ENCODE measurements around the gene VGLL4. TPM values are rescaled to one million over a fixed set of nuclear protein-coding genes. Genes with fewer than 3 reads are reported as not detected.

VGLL4 gene
- total RNA-seq, 1 donor from 2014 or later = 141 TPM

DNA sequence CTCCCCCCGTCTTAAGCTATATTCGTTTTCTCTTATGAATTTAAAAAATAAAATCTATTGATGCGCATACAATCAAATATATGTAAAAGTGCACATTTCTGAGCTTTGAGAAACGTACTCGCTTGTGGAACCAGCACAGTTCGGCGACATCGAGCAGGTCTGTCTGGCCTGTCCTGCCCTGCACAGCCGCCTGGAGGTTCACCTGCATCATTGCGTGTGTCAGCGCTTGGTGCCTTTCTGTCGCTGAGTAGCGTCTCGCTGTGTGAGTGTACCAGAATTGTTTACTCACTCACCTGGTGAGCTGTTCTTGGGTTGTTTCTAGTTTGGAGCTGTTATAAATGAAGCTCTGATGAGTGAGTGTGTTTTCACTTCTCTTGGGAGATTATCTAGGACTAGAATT lies 104.0 kb downstream of the VGLL4 start:
- no peak overlapping the region for H3K27ac Mint-ChIP-seq (ENCODE audit: unreplicated experiment)
- DNase-seq (ENCODE audit: low spot score) = peak; percentile 80
- peaks cover 3% of the 10 kb centered on the region for H3K36me3 Mint-ChIP-seq (ENCODE audit: low read depth)
- H3K4me3 Mint-ChIP-seq (ENCODE audit: unreplicated experiment) = no peak overlapping the region
- TF ChIP-seq, protein P1, sequence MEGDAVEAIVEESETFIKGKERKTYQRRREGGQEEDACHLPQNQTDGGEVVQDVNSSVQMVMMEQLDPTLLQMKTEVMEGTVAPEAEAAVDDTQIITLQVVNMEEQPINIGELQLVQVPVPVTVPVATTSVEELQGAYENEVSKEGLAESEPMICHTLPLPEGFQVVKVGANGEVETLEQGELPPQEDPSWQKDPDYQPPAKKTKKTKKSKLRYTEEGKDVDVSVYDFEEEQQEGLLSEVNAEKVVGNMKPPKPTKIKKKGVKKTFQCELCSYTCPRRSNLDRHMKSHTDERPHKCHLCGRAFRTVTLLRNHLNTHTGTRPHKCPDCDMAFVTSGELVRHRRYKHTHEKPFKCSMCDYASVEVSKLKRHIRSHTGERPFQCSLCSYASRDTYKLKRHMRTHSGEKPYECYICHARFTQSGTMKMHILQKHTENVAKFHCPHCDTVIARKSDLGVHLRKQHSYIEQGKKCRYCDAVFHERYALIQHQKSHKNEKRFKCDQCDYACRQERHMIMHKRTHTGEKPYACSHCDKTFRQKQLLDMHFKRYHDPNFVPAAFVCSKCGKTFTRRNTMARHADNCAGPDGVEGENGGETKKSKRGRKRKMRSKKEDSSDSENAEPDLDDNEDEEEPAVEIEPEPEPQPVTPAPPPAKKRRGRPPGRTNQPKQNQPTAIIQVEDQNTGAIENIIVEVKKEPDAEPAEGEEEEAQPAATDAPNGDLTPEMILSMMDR (IDR thresholded peaks at IDR 0.05) = no peak
- H3K27me3 Mint-ChIP-seq (ENCODE audit: low read depth) = no peaks in the 10 kb centered on the region
- no peaks in the 10 kb centered on the region for H3K9me3 Mint-ChIP-seq (ENCODE audit: low read depth)
- H3K4me1 Mint-ChIP-seq (ENCODE audit: low read depth) = peaks cover 9% of the 10 kb centered on the region

DNA sequence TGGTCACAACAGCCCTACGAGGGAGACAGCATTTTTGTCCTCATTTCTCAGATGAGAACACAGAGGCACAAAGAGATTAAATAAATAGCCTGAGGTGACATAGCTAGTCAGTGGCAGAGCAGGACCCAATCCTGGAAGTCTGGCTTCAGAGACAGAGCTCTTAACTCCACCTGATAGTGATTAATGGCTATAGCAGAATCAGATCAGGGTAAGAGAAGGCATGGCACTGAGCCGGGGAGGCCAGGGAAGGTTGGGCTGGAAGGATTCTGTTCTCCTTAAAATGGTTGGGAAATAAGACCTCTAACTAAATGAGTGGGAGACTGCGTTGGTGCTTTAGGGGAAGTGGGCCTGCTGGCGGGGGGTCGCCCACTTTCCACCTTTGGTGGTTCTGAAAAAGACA lies 104.5 kb downstream of the VGLL4 start:
- no peaks in the 10 kb centered on the region for H3K27me3 Mint-ChIP-seq (ENCODE audit: low read depth)

DNA sequence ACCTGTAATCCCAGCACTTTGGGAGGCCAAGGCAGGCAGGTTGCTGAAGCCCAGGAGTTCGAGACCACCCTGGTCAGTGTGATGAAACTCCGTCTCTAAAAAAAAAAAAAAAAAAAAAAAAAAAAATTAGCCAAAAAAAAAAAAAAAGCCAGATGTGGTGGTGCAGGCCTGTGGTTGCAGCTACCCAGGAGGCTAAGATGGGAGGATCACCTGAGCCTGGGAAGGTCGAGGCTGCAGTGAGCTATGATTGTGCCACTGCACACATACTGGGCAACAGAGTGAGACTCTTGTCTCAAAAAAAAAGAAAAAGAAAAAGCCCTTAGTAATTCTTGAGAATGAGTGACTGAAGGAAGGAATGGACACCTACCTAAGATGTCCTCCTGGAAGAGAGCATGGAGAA lies 105.1 kb downstream of the VGLL4 start:
- no peak for DNase-seq (ENCODE audit: low spot score)
- no peak overlapping the region for H3K4me3 Mint-ChIP-seq (ENCODE audit: unreplicated experiment)
- no peaks in the 10 kb centered on the region for H3K9me3 Mint-ChIP-seq (ENCODE audit: low read depth)
- H3K4me1 Mint-ChIP-seq (ENCODE audit: low read depth) = peaks cover 18% of the 10 kb centered on the region
- H3K36me3 Mint-ChIP-seq (ENCODE audit: low read depth) = peaks cover 3% of the 10 kb centered on the region
- H3K27me3 Mint-ChIP-seq (ENCODE audit: low read depth) = no peaks in the 10 kb centered on the region
- TF ChIP-seq, protein P1 (IDR thresholded peaks at IDR 0.05) = no peak
- no peak overlapping the region for H3K27ac Mint-ChIP-seq (ENCODE audit: unreplicated experiment)

More for the DNA sequence above, 104.5 kb downstream of the VGLL4 start:
- Mint-ChIP-seq H3K4me3 (ENCODE audit: unreplicated experiment) (no peak overlapping the region), H3K36me3 (ENCODE audit: low read depth) (peaks cover 3% of the 10 kb centered on the region), H3K4me1 (ENCODE audit: low read depth) (peaks cover 11% of the 10 kb centered on the region), H3K27ac (ENCODE audit: unreplicated experiment) (peak overlapping the region; percentile 33), H3K9me3 (ENCODE audit: low read depth) (no peaks in the 10 kb centered on the region)
- DNase-seq (ENCODE audit: low spot score) = no peak
- TF ChIP-seq, protein P1 (IDR thresholded peaks at IDR 0.05) = no peak

DNA sequence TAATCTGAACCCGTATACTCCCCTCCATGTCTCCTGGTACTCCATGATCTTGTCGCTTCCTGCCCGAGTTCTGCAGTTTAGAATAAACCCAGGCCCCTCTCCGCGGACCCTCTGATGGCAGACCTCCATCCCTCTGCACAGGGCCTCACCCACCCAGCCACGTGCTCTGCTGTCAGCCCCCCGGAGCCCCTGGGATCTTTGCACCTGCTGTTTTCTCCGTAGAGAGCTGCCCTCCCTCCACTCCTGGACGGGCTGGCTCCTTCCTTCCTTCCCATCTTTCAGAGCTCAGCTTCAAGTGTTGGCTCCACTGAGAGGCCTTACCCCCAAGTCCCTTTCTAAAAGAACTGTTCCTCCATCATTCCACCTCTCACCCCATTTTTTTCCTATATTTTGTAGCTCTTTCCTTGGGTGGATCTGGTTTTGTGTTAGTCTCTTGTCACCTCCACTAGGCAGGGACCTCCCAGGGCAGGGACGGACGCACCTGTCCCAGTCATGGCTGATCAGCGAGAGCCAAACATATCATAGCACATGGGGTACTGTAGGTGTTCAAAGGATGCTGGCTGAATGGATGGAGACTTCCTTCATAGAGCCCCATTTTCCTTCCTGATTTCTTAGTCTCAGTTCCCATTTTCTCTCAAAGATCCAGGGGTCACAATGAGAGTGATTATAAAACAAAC lies 106.6 kb downstream of the VGLL4 start:
- no peak overlapping the region for H3K27ac Mint-ChIP-seq (ENCODE audit: unreplicated experiment)
- peak; percentile 68 for DNase-seq (ENCODE audit: low spot score)
- H3K36me3 Mint-ChIP-seq (ENCODE audit: low read depth) = peaks cover 1% of the 10 kb centered on the region
- no peaks in the 10 kb centered on the region for H3K9me3 Mint-ChIP-seq (ENCODE audit: low read depth)
- H3K4me1 Mint-ChIP-seq (ENCODE audit: low read depth) = peaks cover 33% of the 10 kb centered on the region
- no peaks in the 10 kb centered on the region for H3K27me3 Mint-ChIP-seq (ENCODE audit: low read depth)
- TF ChIP-seq, protein P1 (IDR thresholded peaks at IDR 0.05) = no peak
- no peak overlapping the region for H3K4me3 Mint-ChIP-seq (ENCODE audit: unreplicated experiment)

DNA sequence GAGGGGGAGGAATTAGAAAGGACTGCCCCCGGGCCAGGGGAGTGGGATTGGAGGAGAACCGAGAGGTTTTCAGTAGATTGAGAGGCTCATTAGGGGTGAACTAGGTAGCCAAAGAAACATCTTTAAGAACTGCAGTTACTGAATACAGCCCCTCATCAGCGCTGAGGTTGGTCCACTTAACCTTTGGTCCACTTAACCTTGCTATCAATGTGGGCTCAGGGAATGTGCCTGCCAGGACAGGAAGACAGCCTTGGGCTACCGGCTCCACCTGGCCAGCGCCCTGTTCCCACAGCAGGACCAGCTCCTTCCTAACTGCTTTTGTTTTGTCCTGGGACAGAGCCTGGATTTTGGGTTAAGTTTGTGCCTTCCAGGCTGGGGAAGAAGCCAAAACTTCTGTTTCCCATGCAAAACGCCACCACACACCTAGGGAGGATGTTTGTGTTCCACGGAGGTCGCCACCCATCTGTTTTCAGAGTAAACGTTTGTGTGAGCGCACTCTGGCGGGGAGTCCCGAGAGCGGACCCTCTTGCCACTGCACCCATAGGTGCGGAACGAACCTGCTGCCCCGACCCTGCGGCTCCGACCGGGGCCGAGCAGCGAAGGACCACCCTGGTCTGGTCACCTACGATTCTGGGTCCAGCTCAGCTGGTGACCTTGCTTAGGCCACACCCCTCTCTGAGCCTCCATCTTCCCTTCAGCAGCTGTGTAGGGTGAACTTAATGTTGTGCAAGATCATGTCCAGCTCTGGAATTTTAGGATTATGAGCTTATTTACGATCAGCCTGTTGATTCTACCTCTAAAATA lies 107.4 kb downstream of the VGLL4 start:
- Mint-ChIP-seq H3K27me3 (ENCODE audit: low read depth) (no peaks in the 10 kb centered on the region), H3K27ac (ENCODE audit: unreplicated experiment) (no peak overlapping the region), H3K36me3 (ENCODE audit: low read depth) (peaks cover 1% of the 10 kb centered on the region), H3K4me1 (ENCODE audit: low read depth) (peaks cover 36% of the 10 kb centered on the region), H3K4me3 (ENCODE audit: unreplicated experiment) (no peak overlapping the region), H3K9me3 (ENCODE audit: low read depth) (no peaks in the 10 kb centered on the region)
- TF ChIP-seq, protein P1 (IDR thresholded peaks at IDR 0.05) = no peak
- no peak for DNase-seq (ENCODE audit: low spot score)
